ENCODE data around the gene DNM3. TPM values are rescaled to one million over a fixed set of nuclear protein-coding genes. Genes with fewer than 3 reads are reported as not detected.
A peak's percentile ranks its signal among the peaks of the same experiment; 100 is the strongest.

The DNM3 gene
- total and polyA plus RNA-seq, 4 donors: 2.1 to 16.3 (median 5.6) TPM

DNA sequence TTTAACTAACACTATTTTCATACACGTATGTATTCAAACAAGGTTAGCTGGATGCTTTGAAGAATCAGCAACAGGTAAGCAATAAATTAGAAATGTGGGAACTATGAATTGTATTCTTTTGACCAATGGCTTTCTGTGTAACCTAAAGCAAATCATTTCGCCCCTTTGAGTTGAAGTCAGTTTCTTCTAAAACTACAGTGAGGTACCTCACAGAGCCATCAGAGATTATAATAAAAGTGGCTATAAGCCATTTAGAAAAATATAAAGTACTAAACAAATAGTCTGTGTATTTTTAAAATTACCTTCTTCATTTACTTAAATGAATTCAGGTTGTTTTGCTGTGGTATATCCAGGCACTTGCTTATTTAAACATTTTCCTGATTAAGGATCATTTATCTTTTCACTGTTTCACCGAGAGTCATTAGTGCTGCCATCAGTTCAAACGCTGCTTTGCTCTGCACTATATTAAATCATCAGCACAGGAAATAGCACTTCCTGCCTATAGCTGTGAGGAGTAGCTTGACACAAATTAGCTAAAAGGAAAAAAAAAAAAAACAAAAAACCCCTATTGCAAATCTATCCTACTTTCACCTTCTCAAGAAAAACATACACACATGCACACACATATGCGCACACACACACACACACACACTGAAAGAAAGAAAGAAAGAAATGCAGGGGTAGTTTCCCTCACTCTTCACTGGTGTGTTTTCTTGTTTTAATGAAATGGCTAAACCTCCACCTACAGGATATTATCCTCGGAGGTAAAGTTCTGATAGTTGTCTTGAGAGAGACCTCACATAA lies 539.3 kb downstream of the DNM3 start:
- WGBS, 2 donors: 39 to 47% methylated on average over 6 of the region's 6 CpGs
- Histone ChIP-seq H3K4me1 (ENCODE audit: control insufficient read depth in 5 of 5, insufficient read depth in 5 of 5, low read length in 5 of 5) (peaks cover 0 to 47% (median 7%) of the 10 kb centered on the region in 5 donors), H3K27me3 (ENCODE audit: control insufficient read depth in 3 of 3, insufficient read depth in 3 of 3, low read length in 2 of 3) (no peaks in the 10 kb centered on the region), H3K36me3 (ENCODE audit: control insufficient read depth in 4 of 4, insufficient read depth in 4 of 4, low read length in 4 of 4) (no peaks in the 10 kb centered on the region), H3K9ac (ENCODE audit: insufficient read depth in 1 of 2, low read length in 2 of 2) (no peak overlapping the region), H3K27ac (ENCODE audit: low read depth in 1 of 2, low read length in 1 of 2) (no peak overlapping the region), H3K4me3 (no peak overlapping the region), H3K9me3 (ENCODE audit: control insufficient read depth in 4 of 4, insufficient read depth in 3 of 4, low read length in 3 of 4) (no peaks in the 10 kb centered on the region)
- ATAC-seq (ENCODE audit: insufficient read depth, low FRiP score) (no peak), DNase-seq (peak in 2 of 3 donors; percentile 59 to 76)
- TF ChIP-seq, protein P1, sequence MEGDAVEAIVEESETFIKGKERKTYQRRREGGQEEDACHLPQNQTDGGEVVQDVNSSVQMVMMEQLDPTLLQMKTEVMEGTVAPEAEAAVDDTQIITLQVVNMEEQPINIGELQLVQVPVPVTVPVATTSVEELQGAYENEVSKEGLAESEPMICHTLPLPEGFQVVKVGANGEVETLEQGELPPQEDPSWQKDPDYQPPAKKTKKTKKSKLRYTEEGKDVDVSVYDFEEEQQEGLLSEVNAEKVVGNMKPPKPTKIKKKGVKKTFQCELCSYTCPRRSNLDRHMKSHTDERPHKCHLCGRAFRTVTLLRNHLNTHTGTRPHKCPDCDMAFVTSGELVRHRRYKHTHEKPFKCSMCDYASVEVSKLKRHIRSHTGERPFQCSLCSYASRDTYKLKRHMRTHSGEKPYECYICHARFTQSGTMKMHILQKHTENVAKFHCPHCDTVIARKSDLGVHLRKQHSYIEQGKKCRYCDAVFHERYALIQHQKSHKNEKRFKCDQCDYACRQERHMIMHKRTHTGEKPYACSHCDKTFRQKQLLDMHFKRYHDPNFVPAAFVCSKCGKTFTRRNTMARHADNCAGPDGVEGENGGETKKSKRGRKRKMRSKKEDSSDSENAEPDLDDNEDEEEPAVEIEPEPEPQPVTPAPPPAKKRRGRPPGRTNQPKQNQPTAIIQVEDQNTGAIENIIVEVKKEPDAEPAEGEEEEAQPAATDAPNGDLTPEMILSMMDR (IDR thresholded peaks at IDR 0.05; ENCODE audit: control extremely low read depth, extremely low read depth): no peak

DNA sequence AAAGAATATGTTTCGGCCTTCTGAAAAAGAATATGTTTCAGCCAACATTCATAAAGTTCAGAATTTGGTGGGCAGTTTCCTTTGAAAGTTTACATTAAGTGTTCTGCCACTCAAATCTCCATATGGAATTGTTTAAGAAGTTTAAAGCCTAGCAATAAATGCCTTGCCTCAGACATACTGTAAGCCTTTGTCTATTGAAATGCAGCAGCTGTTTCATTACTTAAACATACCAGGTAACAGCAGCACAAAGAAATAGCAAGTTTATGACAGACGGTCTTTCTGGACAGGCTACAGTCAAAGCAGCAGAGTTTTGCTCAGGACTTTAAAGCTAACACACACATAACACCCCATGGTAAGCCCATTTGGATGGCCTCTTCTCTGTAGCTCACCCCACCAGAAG lies 540.6 kb downstream of the DNM3 start:
- WGBS, 2 donors: 95% methylated on average over 2 of the region's 2 CpGs
- TF ChIP-seq, protein P1 (IDR thresholded peaks at IDR 0.05; ENCODE audit: control extremely low read depth, extremely low read depth): no peak
- H3K27ac ChIP-seq (ENCODE audit: low read depth in 1 of 2, low read length in 1 of 2): no peak overlapping the region
- H3K36me3 ChIP-seq (ENCODE audit: control insufficient read depth in 4 of 4, insufficient read depth in 4 of 4, low read length in 4 of 4): no peaks in the 10 kb centered on the region
- ATAC-seq (ENCODE audit: insufficient read depth, low FRiP score) (no peak), DNase-seq (peak in 2 of 3 donors; percentile 62 to 63)
- no peak overlapping the region for H3K4me3 ChIP-seq
- H3K9me3 ChIP-seq (ENCODE audit: control insufficient read depth in 4 of 4, insufficient read depth in 3 of 4, low read length in 3 of 4): no peaks in the 10 kb centered on the region
- H3K4me1 ChIP-seq (ENCODE audit: control insufficient read depth in 5 of 5, insufficient read depth in 5 of 5, low read length in 5 of 5): peaks cover 0 to 47% (median 7%) of the 10 kb centered on the region in 5 donors
- no peaks in the 10 kb centered on the region for H3K27me3 ChIP-seq (ENCODE audit: control insufficient read depth in 3 of 3, insufficient read depth in 3 of 3, low read length in 2 of 3)
- H3K9ac ChIP-seq (ENCODE audit: insufficient read depth in 1 of 2, low read length in 2 of 2): no peak overlapping the region

DNA sequence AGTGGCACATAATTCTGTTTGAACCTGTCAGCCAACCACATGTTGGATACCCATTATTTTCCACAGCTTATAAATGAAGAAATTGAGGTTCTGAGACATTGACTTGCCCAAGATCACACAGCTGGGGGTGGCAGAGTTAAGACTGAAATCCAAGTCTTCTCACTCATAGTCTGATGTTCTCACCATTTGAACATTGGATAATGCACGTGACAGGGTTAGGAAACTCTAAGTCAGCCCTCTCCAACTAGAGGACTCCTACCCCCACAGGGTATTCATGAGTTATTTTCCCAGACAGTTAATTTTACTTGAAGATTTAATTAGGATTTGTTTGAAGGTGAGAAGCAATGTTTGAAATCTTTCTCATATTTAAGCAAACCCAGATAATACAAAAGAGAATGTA lies 541.1 kb downstream of the DNM3 start:
- Histone ChIP-seq H3K9ac (ENCODE audit: insufficient read depth in 1 of 2, low read length in 2 of 2) (no peak overlapping the region), H3K4me3 (no peak overlapping the region), H3K27ac (ENCODE audit: low read depth in 1 of 2, low read length in 1 of 2) (no peak overlapping the region), H3K9me3 (ENCODE audit: control insufficient read depth in 4 of 4, insufficient read depth in 3 of 4, low read length in 3 of 4) (no peaks in the 10 kb centered on the region), H3K4me1 (ENCODE audit: control insufficient read depth in 5 of 5, insufficient read depth in 5 of 5, low read length in 5 of 5) (peaks cover 0 to 47% (median 7%) of the 10 kb centered on the region in 5 donors), H3K27me3 (ENCODE audit: control insufficient read depth in 3 of 3, insufficient read depth in 3 of 3, low read length in 2 of 3) (no peaks in the 10 kb centered on the region), H3K36me3 (ENCODE audit: control insufficient read depth in 4 of 4, insufficient read depth in 4 of 4, low read length in 4 of 4) (no peaks in the 10 kb centered on the region)
- no peak for ATAC-seq (ENCODE audit: insufficient read depth, low FRiP score)
- 93 to 94% methylated on average over 1 of the region's 1 CpG for WGBS, 2 donors
- TF ChIP-seq, protein P1 (IDR thresholded peaks at IDR 0.05; ENCODE audit: control extremely low read depth, extremely low read depth): no peak
- no peak for DNase-seq

Measured in lung (tissue), 12 donors.